GM12874 (cell line): ENCODE results near the gene SDK1.

ENCODE experiments used
- TF ChIP-seq, protein P1 (sequence below): IDR thresholded peaks from 2 replicates; pipeline ENCODE4 v1.5.1; 2011; ENCODE audit warnings: low read depth, mild to moderate bottlenecking, control low read depth, low read length, moderate library complexity; ENCODE audit not compliant: insufficient read depth

SDK1 gene

DNA sequence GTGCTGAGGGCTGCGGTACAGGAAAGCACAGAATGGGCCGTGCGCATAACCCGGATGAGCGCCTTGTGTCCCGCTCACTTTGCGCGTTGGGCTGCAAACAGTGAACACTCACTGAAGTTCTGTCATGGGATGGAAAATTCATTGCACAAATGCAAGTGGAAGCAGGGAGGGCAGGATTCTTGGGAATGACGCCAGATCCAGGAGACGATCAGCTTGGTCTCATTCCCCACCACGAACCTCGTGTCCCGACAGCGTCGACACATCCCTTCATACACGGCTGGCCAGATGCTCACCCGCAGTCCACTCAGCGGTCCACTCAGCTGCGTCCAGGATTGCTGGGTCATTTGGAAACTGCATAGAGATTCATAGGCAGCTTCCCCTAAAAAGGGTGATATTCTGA lies 607.1 kb downstream of the SDK1 start:
- TF ChIP-seq, protein P1, sequence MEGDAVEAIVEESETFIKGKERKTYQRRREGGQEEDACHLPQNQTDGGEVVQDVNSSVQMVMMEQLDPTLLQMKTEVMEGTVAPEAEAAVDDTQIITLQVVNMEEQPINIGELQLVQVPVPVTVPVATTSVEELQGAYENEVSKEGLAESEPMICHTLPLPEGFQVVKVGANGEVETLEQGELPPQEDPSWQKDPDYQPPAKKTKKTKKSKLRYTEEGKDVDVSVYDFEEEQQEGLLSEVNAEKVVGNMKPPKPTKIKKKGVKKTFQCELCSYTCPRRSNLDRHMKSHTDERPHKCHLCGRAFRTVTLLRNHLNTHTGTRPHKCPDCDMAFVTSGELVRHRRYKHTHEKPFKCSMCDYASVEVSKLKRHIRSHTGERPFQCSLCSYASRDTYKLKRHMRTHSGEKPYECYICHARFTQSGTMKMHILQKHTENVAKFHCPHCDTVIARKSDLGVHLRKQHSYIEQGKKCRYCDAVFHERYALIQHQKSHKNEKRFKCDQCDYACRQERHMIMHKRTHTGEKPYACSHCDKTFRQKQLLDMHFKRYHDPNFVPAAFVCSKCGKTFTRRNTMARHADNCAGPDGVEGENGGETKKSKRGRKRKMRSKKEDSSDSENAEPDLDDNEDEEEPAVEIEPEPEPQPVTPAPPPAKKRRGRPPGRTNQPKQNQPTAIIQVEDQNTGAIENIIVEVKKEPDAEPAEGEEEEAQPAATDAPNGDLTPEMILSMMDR: no peak

DNA sequence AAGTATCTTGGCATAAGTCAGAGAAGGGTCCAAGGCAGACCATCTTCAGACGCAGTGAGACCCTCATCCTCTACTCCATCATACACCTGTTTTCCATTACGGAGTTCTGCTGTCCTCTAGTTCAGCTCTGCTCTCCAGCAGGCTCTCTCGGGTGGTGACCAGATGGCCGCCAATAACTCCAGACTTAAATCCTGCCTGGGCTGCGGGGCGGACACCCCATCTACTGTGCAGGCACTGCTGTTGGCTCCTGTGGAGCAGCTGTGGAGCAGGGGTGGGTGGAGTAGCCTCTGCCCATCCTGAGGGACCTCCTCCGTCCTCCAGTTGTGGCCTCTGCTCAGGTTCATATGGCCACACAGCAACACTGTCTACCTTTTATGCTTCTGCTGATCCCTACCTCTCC lies 608.1 kb downstream of the SDK1 start:
- TF ChIP-seq, protein P1: no peak

DNA sequence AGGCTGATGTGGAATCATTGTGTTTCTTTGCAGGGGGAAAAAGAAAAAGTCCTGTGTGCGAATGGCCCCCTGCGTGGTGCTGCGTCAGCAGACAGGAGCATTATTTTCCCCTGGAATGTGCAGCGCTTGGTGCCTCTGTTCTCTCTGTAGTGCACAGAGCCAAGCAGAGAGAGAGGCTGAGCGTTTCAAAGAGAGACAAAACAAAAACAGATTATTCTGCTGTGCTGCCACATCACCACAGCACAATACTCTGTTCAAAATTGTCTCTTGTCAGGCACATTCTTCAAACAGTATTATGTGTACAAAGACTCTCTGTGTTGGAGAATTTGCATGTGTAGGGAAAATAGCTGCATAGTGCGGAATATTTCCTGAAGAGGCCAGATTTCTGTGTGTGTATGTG lies 609.0 kb downstream of the SDK1 start:
- TF ChIP-seq, protein P1: no peak

DNA sequence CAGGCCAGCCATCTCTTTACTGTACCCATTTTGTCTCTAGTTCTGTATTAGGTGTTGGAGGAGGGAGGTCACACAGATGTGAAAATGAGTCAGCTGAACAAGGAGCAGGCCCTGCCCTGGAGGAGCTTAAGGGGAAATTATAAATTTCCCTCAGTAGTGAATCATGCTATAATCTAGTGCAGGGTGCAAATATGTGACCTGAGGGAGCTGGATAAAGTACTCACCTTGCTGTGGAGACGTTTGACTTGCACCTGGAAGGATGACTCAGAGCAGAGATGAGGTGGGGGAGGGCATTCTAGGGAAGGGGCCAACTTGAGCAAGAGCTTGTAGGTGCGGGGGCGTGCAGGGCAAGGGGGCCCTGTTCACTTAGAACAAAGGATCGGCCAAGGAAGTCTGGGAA lies 610.6 kb downstream of the SDK1 start:
- TF ChIP-seq, protein P1: no peak

DNA sequence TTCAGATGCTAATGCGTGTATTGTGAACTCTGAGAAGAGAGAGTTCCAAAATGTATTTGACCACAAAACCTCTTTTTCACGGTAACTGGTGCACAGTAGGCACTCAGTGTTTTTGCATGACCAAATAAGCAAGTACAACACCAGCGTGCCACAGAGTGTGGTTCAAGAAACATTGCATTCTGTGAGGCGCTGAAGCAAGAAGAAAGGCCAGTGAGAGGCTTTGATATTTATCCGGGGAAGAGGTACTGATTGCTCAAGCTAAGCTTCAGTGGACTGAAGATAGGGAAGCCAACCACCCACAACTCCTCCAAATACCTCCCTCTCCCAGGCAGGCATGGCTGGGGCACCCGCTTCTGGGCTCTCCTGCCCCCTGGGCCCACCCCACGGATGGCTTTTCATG lies 611.2 kb downstream of the SDK1 start:
- TF ChIP-seq, protein P1: no peak

DNA sequence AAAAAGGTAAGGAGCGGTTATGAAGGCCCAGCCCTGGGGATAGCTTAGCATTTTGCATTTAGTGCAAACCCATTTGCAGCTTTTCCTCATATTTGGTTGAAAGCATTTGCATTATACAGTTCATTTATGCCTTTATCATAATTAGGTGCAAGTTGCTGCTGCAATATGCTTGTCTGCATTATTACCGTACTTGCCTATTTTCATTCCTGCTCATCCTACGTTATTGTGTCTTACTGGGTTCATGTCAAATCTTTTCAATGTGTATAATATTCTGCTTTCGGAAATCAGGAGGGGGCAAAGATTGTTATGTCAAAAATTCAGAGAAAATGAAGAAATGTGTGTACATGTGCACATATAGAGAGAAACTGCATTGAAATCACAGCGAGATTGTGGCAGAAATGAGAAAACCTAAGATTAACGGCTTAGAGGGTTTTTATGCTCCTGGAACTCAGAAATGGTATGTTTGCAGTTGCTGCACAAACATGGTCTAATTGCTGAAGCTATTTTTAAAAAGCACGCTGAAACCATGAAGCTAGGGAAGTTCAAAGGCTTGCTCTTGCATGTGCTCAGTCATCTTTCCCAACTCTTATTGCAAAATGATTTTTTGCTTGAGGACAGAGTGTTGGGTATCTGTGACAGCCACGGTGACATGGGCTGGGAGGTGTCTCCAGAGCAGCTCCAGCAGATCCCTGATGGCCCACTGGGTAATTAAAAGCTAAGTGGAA lies 613.2 kb downstream of the SDK1 start:
- TF ChIP-seq, protein P1: no peak

DNA sequence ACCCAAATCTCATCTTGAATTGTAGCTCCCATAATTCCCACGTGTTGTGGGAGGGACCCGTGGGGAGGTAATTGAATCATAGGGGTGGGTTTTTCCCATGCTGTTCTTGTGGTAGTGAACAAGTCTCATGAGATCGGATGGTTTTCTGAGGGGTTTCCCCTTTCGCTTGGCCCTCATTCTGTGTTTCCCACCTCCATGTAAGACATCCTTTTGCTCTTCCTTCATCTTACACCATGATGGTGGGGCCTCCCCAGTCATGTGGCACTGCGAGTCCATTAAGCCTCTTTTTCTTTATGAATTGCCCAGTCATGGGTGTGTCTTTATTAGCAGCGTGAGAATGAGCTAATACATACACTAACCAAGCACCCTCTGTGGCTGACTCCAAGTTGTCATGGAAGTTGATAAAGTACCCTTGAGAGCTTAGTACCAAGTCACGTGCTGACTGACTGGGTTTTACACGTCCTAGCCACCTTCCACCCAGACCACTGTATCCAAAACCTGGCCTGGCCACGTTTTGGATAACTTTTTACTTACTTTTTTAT lies 614.4 kb downstream of the SDK1 start:
- TF ChIP-seq, protein P1: no peak
